MM.1S (cell line): ENCODE results near the gene LAD1.

ENCODE experiments used
- DNase-seq: peaks from one replicate; pipeline ENCODE4 v3.0.0-alpha.2; 2015
- H2AFZ ChIP-seq: fragments of 300-600 bp; sonication (generic); 2 replicates; pipeline ENCODE4 v1.6.0; 2016; ENCODE audit warnings: antibody characterized with exemption, low read length
- H3F3A ChIP-seq: fragments of 300-600 bp; sonication (generic); 2 replicates; pipeline ENCODE4 v1.6.1; 2016; ENCODE audit warnings: mild to moderate bottlenecking, antibody characterized with exemption, low read length, moderate library complexity, mixed read lengths; ENCODE audit not compliant: insufficient read depth
- H3K27ac ChIP-seq: fragments of 300-600 bp; sonication (generic); 2 replicates; pipeline ENCODE4 v1.5.1; 2016; ENCODE audit warnings: mild to moderate bottlenecking, low read length
- H3K27me3 ChIP-seq: fragments of 300-600 bp; sonication (generic); replicated peaks from 2 replicates; pipeline ENCODE4 v1.6.0; 2016; ENCODE audit warnings: low read length; ENCODE audit not compliant: insufficient read depth
- H3K36me3 ChIP-seq: fragments of 300-600 bp; sonication (generic); replicated peaks from 2 replicates; pipeline ENCODE4 v1.6.1; 2016; ENCODE audit warnings: mild to moderate bottlenecking, low read length, mixed read lengths; ENCODE audit not compliant: insufficient read depth
- H3K4me1 ChIP-seq: fragments of 300-600 bp; sonication (generic); 2 replicates; pipeline ENCODE4 v1.6.1; 2016; ENCODE audit warnings: low read length, mixed read lengths
- H3K4me2 ChIP-seq: fragments of 300-600 bp; sonication (generic); 2 replicates; pipeline ENCODE4 v1.6.0; 2016; ENCODE audit warnings: low read depth, low read length
- H3K4me3 ChIP-seq: fragments of 300-600 bp; sonication (generic); 2 replicates; pipeline ENCODE4 v1.5.1; 2016; ENCODE audit warnings: low read length, mixed read lengths
- H3K79me2 ChIP-seq: fragments of 300-600 bp; sonication (generic); 2 replicates; pipeline ENCODE4 v1.6.1; 2016; ENCODE audit warnings: mixed run types, low read length, mixed read lengths
- H3K9ac ChIP-seq: fragments of 300-600 bp; sonication (generic); 2 replicates; pipeline ENCODE4 v1.6.1; 2016; ENCODE audit warnings: low read length, mixed read lengths
- H3K9me2 ChIP-seq: fragments of 300-600 bp; sonication (generic); replicated peaks from 2 replicates; pipeline ENCODE4 v1.6.1; 2016; ENCODE audit warnings: mild to moderate bottlenecking, low read length, mixed read lengths; ENCODE audit not compliant: insufficient read depth
- H3K9me3 ChIP-seq: fragments of 300-600 bp; sonication (generic); replicated peaks from 2 replicates; pipeline ENCODE4 v1.6.1; 2016; ENCODE audit warnings: mild to moderate bottlenecking, low read length, mixed read lengths; ENCODE audit not compliant: insufficient read depth
- H4K20me1 ChIP-seq: fragments of 300-600 bp; sonication (generic); 2 replicates; pipeline ENCODE4 v1.6.1; 2016; ENCODE audit warnings: mild to moderate bottlenecking, low read length, moderate library complexity, mixed read lengths; ENCODE audit not compliant: insufficient read depth
- EZH2 ChIP-seq: fragments of 300-600 bp; sonication (generic); optimal IDR thresholded peaks from 2 replicates; pipeline ENCODE3; 2017; ENCODE audit warnings: low read depth, mild to moderate bottlenecking, antibody characterized with exemption, low read length, mixed read lengths
- EZH2phosphoT487 ChIP-seq: fragments of 300-600 bp; sonication (generic); IDR thresholded peaks from 2 replicates; pipeline ENCODE4 v1.6.1; 2018; ENCODE audit warnings: antibody characterized with exemption, low read length
- TF ChIP-seq, protein P1 (sequence below): fragments of 300-600 bp; sonication (generic); IDR thresholded peaks from 2 replicates; pipeline ENCODE4 v1.5.1; 2016; ENCODE audit warnings: antibody characterized with exemption, low read length, mixed read lengths

LAD1 gene

DNA sequence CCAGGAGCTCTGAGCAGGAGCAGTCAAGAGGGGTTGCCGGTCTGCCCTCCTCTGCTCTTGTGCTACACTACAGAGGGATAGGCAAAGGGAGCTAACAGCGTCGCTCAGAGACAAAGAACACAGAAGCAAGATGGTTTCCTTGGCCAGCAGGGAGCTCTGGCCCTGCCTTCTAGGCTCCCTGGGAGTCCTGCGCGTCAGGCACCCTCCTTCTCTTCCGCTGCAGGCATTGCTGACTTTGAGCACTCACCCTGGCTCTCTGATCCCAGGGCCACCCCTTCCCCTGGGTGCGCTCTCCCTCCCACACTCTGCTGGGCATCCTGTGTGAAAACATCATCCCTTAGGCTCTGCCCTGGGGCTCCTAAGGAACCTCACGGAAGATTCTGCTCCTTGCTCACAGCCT is 21.9 kb upstream of the LAD1 start:
- Histone ChIP-seq H3F3A (no peaks in the 10 kb centered on the region), H2AFZ (no peak overlapping the region), H3K9ac (no peak overlapping the region), H3K27ac (no peak overlapping the region), H4K20me1 (no peaks in the 10 kb centered on the region), H3K36me3 (no peaks in the 10 kb centered on the region), H3K4me2 (no peak overlapping the region), H3K4me1 (no peaks in the 10 kb centered on the region), H3K9me2 (no peaks in the 10 kb centered on the region), H3K27me3 (peaks cover 25% of the 10 kb centered on the region), H3K4me3 (no peak overlapping the region), H3K79me2 (no peaks in the 10 kb centered on the region), H3K9me3 (no peaks in the 10 kb centered on the region)
- no peak for TF ChIP-seq EZH2phosphoT487
- no peak for TF ChIP-seq EZH2
- TF ChIP-seq, protein P1, sequence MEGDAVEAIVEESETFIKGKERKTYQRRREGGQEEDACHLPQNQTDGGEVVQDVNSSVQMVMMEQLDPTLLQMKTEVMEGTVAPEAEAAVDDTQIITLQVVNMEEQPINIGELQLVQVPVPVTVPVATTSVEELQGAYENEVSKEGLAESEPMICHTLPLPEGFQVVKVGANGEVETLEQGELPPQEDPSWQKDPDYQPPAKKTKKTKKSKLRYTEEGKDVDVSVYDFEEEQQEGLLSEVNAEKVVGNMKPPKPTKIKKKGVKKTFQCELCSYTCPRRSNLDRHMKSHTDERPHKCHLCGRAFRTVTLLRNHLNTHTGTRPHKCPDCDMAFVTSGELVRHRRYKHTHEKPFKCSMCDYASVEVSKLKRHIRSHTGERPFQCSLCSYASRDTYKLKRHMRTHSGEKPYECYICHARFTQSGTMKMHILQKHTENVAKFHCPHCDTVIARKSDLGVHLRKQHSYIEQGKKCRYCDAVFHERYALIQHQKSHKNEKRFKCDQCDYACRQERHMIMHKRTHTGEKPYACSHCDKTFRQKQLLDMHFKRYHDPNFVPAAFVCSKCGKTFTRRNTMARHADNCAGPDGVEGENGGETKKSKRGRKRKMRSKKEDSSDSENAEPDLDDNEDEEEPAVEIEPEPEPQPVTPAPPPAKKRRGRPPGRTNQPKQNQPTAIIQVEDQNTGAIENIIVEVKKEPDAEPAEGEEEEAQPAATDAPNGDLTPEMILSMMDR: no peak
- DNase-seq: no peak

DNA sequence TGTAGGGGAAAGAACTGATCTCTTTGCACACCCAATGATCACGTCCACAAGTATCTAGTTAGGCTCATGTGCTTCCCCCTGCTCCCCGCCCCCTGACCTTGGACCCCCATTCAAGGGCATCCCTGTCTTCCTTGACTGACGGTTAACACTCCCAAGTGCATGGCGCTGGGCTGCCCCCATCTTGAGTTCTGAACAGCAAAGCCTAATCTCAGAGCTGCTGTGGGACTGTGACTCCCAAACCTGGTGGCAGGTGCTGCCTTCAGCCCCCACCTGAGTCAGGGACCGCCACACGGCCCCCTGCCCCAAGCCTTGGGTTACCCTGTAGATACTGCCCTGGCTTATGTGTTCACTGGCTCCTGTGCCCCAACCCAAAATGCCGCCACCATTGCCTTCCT is 21.5 kb upstream of the LAD1 start:
- TF ChIP-seq EZH2phosphoT487: no peak
- no peak for TF ChIP-seq EZH2
- TF ChIP-seq, protein P1: no peak
- H3K9me2 ChIP-seq: no peaks in the 10 kb centered on the region
- H3K27ac ChIP-seq: no peak overlapping the region
- no peaks in the 10 kb centered on the region for H3K9me3 ChIP-seq
- H3F3A ChIP-seq: no peaks in the 10 kb centered on the region
- H3K9ac ChIP-seq: no peak overlapping the region
- H3K79me2 ChIP-seq: no peaks in the 10 kb centered on the region
- no peaks in the 10 kb centered on the region for H3K36me3 ChIP-seq
- H2AFZ ChIP-seq: no peak overlapping the region
- no peak for DNase-seq
- H4K20me1 ChIP-seq: no peaks in the 10 kb centered on the region
- peaks cover 26% of the 10 kb centered on the region for H3K27me3 ChIP-seq
- H3K4me1 ChIP-seq: no peaks in the 10 kb centered on the region
- H3K4me2 ChIP-seq: no peak overlapping the region
- no peak overlapping the region for H3K4me3 ChIP-seq

DNA sequence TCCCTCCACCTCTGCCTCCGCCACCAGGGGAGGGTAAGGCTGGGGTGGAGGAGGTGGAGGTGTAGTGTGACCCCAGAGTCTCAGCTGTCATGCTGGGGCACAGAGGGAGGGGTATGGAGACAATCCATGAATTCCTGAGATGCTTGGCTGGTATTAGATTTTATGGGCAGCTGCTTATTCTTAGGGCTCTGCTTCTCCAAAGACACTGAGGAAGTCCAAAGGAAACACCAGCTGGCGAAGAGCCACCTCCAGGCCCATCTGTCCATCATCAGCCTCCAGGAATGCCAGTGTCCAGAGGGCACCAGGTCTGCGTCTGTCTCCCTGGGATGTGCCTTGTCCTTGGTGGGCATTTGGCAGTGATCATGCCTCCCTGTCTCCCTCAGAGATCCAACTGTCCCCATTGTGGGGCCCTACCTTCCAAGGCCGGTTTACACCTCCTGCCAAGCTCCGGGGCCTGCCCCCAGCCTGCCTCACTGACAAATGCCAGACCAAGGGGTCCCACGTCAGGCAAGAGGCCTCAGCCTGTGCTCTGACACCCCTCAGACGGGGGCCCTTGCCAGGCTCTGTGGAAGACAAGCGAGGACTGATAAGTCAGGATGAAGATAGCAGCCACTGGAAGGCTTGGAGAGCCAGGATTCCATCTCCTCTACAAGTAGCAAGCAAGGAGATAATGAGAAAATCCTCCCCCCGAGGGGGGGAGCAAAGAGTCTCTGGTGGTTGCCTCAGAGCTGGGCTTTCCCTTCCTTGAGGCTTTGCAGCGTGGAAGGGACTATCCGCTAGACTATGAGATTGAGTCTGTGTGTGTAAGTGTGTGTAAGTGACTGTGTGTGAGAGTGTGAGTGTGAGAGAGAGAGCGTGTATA is 20.9 kb upstream of the LAD1 start:
- no peaks in the 10 kb centered on the region for H3K9me3 ChIP-seq
- no peak overlapping the region for H3K9ac ChIP-seq
- no peaks in the 10 kb centered on the region for H4K20me1 ChIP-seq
- H3F3A ChIP-seq: no peaks in the 10 kb centered on the region
- H2AFZ ChIP-seq: no peak overlapping the region
- no peak overlapping the region for H3K27ac ChIP-seq
- H3K36me3 ChIP-seq: no peaks in the 10 kb centered on the region
- no peak overlapping the region for H3K4me3 ChIP-seq
- no peaks in the 10 kb centered on the region for H3K79me2 ChIP-seq
- DNase-seq: no peak
- no peaks in the 10 kb centered on the region for H3K9me2 ChIP-seq
- H3K4me2 ChIP-seq: no peak overlapping the region
- H3K27me3 ChIP-seq: peaks cover 32% of the 10 kb centered on the region
- H3K4me1 ChIP-seq: no peaks in the 10 kb centered on the region
- TF ChIP-seq EZH2phosphoT487: no peak
- TF ChIP-seq, protein P1: no peak
